Thyroid gland (tissue), 4 donors: Measurements from ENCODE around the gene ZNF177. TPM values are rescaled to one million over a fixed set of nuclear protein-coding genes. Genes with fewer than 3 reads are reported as not detected.
A peak's percentile ranks its signal among the peaks of the same experiment; 100 is the strongest.
"Not testable (repeated sequence)": the region's sequence is repeated elsewhere in the genome, so short reads cannot be mapped to it uniquely, and the experiment has no call there.

Source experiments
- DNase-seq, 2 donors: peaks; one replicate each; pipeline ENCODE4 v3.0.0-alpha.2; 2019
- H3K27ac ChIP-seq, 3 donors: fragments of 200-600 bp; sonication (generic); 1 replicate in 2 of 3; 2 replicates in 1 of 3; pipeline ENCODE4 v1.5.1; 2016 to 2019; ENCODE audit warnings: mild to moderate bottlenecking in 1 of 3, moderate library complexity in 1 of 3
- H3K27me3 ChIP-seq: fragments of 200-600 bp; sonication (generic); one replicate; pipeline ENCODE4 v1.5.1; 2019
- H3K36me3 ChIP-seq, 2 donors: fragments of 200-600 bp; sonication (generic); one replicate each; pipeline ENCODE4 v1.5.1; 2016 to 2019
- H3K4me1 ChIP-seq, 2 donors: fragments of 200-600 bp; sonication (generic); one replicate each; pipeline ENCODE4 v1.5.1; 2017 to 2019
- H3K4me3 ChIP-seq, 3 donors: fragments of 200-600 bp; sonication (generic); replicated peaks in 1 of 3; 1 replicate in 2 of 3; 2 replicates in 1 of 3; pipeline ENCODE4 v1.5.1; 2016; ENCODE audit warnings: mild to moderate bottlenecking in 1 of 3
- H3K9me3 ChIP-seq: fragments of 200-600 bp; sonication (generic); one replicate; pipeline ENCODE4 v1.5.1; 2017
- POLR2A ChIP-seq, 2 donors: fragments of 450-650 bp; IDR thresholded peaks; one replicate each; pipeline ENCODE4 v1.6.1; 2017; ENCODE audit warnings: antibody characterized with exemption in 2 of 2, mild to moderate bottlenecking in 2 of 2, moderate library complexity in 1 of 2
- WGBS, 2 donors: methylation state at CpG; one replicate each; pipeline ENCODE4 v1.1.5; 2017; 5-methylcytosine and 5-hydroxymethylcytosine counted together
- intact Hi-C: fragments of 100-400 bp; cut with DNase I; formaldehyde crosslinking; loops from one replicate; pipeline ENCODE4 v1.15.1; 2023
- total RNA-seq, 4 donors: library from RNA; depleted of rRNA; stranded (reverse); fragments of >200 nt; gene quantifications; one replicate each; pipeline ENCODE4 v1.2.3, GENCODE V29; 2016
- TF ChIP-seq, protein P1 (sequence below), 6 experiments: fragments of 200-600 bp in 3 of 6; fragments of 450-650 bp in 3 of 6; sonication (generic) in 3 of 6; IDR thresholded peaks; one replicate each; pipeline ENCODE4 v1.5.1; 2016 to 2019; ENCODE audit warnings: antibody characterized with exemption in 6 of 6, mild to moderate bottlenecking in 2 of 6, inconsistent platforms in 1 of 6, moderate library complexity in 1 of 6

The ZNF177 gene
- total RNA-seq, result 1 to 10 TPM in 3 of 4 donors, under 1 TPM in 1; 0.68 to 5.2 (median 4.4) TPM

DNA sequence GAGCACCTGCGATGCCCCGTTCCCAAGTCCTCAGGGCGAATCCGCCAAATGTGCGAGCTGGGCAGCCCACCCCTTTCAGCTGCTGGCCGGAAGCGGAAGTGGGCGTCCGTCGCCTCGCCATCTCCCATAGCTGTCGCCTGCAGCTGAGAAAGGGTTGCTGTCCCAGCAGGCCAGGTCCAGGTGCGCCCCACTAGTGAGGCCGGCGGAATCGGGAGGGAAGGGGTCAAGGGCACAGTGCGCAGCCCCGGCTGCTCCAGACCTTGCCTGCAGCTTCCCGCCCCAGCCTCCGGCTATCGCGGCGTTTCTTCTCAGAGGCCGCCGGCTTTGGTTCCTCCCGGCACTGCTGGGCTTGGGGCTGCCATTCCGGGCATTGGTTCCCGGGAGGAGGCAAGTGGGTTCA lies at the start of gene ZNF177:
Gene ZNF177 (plus strand): TSS at position 109 of the 400 bp plus-strand sequence. CDS start 15,299 bp downstream, outside the sequence.
- Histone ChIP-seq H3K9me3 (peaks cover 4% of the 10 kb centered on the region), H3K36me3 (peaks cover 0 to 2% of the 10 kb centered on the region in 2 donors)

DNA sequence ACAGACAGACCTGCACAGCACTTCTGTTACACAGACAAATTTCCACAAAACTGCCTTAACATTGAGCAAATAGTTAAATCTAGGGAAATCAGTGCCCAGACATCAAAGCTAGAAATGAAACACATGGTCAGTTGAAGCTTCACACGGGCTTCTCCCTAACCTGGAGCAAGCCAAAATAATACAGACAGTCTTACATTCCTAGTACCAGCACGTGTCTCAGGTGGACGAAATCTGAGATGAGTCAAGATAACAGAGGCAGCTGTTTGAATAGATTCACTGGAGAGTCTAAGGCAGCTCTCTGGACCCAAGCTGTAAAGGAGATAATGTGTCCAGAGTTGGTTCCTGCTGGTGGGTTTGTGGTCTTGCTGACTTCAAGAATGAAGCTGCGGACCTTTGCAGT lies 49.1 kb upstream of the ZNF177 start:
- TF ChIP-seq POLR2A (IDR thresholded peaks at IDR 0.05), result no peak
- TF ChIP-seq, protein P1, sequence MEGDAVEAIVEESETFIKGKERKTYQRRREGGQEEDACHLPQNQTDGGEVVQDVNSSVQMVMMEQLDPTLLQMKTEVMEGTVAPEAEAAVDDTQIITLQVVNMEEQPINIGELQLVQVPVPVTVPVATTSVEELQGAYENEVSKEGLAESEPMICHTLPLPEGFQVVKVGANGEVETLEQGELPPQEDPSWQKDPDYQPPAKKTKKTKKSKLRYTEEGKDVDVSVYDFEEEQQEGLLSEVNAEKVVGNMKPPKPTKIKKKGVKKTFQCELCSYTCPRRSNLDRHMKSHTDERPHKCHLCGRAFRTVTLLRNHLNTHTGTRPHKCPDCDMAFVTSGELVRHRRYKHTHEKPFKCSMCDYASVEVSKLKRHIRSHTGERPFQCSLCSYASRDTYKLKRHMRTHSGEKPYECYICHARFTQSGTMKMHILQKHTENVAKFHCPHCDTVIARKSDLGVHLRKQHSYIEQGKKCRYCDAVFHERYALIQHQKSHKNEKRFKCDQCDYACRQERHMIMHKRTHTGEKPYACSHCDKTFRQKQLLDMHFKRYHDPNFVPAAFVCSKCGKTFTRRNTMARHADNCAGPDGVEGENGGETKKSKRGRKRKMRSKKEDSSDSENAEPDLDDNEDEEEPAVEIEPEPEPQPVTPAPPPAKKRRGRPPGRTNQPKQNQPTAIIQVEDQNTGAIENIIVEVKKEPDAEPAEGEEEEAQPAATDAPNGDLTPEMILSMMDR (IDR thresholded peaks at IDR 0.05), result no peak
- H3K27me3 ChIP-seq, result no peaks in the 10 kb centered on the region
- H3K27ac ChIP-seq, result no peak overlapping the region
- WGBS, 2 donors, result 65 to 83% methylated on average over 4 of the region's 4 CpGs
- no peak overlapping the region for H3K4me3 ChIP-seq
- no peaks in the 10 kb centered on the region for H3K9me3 ChIP-seq
- DNase-seq, result no peak
- peaks cover 2 to 4% of the 10 kb centered on the region in 2 donors for H3K4me1 ChIP-seq
- intact Hi-C loops, result no loop called here
- H3K36me3 ChIP-seq, result no peaks in the 10 kb centered on the region

More for the DNA sequence above, at the start of gene ZNF177:
- no peak for TF ChIP-seq POLR2A (IDR thresholded peaks at IDR 0.05)
- TF ChIP-seq, protein P1 (IDR thresholded peaks at IDR 0.05), result no peak
- Histone ChIP-seq H3K4me1 (no peaks in the 10 kb centered on the region), H3K27me3 (no peaks in the 10 kb centered on the region), H3K4me3 (no peak within 1 kb of the TSS), H3K27ac (no peak within 1 kb of the TSS)
- intact Hi-C loops, result no loop called here
- WGBS, 2 donors, result 1 to 9% methylated on average over 10 to 19 of the region's 28 CpGs
- no peak for DNase-seq

DNA sequence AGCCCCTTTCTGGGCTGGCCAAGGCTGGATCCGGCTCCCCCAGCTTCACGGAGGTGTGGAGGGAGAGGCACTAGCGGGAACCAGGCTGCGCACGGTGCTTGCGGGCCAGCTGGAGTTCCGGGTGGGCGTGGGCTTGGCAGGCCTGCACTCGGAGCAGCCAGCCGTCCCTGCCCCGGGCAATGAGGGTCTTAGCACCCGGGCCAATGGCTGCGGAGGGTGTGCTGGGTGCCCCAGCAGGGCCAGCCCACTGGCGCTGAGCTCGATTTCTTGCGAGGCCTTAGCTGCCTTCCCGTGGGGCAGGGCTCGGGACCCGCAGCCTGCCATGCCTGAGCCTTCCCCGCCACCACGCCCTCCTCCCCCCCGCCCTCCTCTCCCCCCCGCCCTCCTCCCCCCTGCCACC lies 41.5 kb upstream of the ZNF177 start:
- no peaks in the 10 kb centered on the region for H3K27me3 ChIP-seq
- no peak overlapping the region for H3K4me3 ChIP-seq
- no peak overlapping the region for H3K27ac ChIP-seq
- no peaks in the 10 kb centered on the region for H3K9me3 ChIP-seq
- no peak for DNase-seq
- no peak for TF ChIP-seq POLR2A (IDR thresholded peaks at IDR 0.05)
- TF ChIP-seq, protein P1 (IDR thresholded peaks at IDR 0.05), result no peak
- no peaks in the 10 kb centered on the region for H3K36me3 ChIP-seq
- peaks cover 0 to 12% of the 10 kb centered on the region in 2 donors for H3K4me1 ChIP-seq
- intact Hi-C loops, result loop anchor here (10.0 kb wide), 1 partner anchor 473 kb away; no protein-coding TSS in a partner anchor
- WGBS, 2 donors, result 93 to 94% methylated on average over 23 of the region's 23 CpGs

DNA sequence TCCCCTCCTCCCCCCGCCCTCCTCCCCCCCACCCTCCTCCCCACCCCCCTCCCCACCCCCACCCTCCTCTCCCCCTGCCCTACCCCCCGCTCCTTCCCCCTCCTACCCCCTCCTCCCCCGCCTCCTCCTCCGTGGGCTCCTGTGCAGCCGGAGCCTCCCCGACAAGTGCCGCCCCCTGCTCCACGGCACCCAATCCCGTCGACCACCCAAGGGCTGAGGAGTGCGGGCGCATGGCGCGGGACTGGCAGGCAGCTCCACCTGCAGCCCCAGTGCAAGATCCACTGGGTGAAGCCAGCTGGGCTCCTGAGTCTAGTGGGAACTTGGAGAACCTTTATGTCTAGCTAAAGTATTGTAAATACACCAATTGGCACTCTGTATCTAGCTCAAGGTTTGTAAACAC lies 41.1 kb upstream of the ZNF177 start:
- not testable (repeated sequence) for H3K9me3 ChIP-seq, H3K4me3 ChIP-seq, DNase-seq, H3K27me3 ChIP-seq, H3K36me3 ChIP-seq, H3K27ac ChIP-seq
- H3K4me1 ChIP-seq, result peaks cover 0 to 12% of the 10 kb centered on the region in 2 donors
- WGBS, 2 donors, result 50 to 91% methylated on average over 1 to 6 of the region's 14 CpGs
- intact Hi-C loops, result loop anchor here (10.0 kb wide), 1 partner anchor 473 kb away; no protein-coding TSS in a partner anchor

DNA sequence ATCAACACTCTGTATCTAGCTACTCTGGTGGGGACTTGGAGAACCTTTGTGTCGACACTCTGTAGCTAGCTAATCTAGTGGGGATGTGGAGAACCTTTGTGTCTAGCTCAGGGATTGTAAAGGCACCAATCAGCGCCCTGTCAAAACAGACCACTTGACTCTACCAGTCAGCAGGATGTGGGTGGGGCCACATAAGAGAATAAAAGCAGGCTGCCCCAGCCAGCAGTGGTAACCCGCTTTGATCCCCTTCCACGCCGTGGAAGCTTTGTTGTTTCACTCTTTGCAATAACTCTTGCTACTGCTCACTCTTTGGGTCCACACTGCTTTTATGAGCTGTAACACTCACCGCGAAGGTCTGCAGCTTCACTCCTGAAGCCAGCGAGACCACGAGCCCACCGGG lies 40.6 kb upstream of the ZNF177 start:
- not testable (repeated sequence) for H3K36me3 ChIP-seq, H3K9me3 ChIP-seq, DNase-seq, H3K27ac ChIP-seq, H3K4me3 ChIP-seq, H3K27me3 ChIP-seq
- WGBS, 2 donors, result 93 to 98% methylated on average over 10 of the region's 10 CpGs
- intact Hi-C loops, result loop anchor here (10.0 kb wide), 1 partner anchor 473 kb away; no protein-coding TSS in a partner anchor
- H3K4me1 ChIP-seq, result peaks cover 0 to 12% of the 10 kb centered on the region in 2 donors

DNA sequence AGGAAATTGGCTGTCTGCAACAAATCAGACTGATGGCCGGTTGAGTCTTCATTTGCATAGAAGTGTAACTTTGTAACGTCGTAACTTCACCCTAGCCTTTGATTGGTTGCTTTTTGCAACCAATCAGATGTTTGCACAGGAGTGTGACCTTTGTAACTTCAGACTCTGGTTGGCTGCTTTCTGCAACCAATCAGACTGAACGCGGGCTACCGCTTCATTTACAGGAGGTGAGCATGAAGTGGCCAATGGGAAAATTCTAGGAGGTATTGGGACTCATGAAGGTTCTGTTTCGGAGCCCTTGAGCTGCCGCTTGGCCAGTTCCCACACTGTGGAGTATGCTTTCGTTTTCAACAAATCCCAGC lies 39.3 kb upstream of the ZNF177 start:
- peak; percentile 62 to 63 for DNase-seq
- Histone ChIP-seq H3K36me3 (peaks cover 0 to 1% of the 10 kb centered on the region in 2 donors), H3K4me1 (peaks cover 0 to 12% of the 10 kb centered on the region in 2 donors), H3K4me3 (peak overlapping the region; percentile 57 to 68 (median 58)), H3K9me3 (no peaks in the 10 kb centered on the region), H3K27ac (peak overlapping the region; percentile 76 to 85 (median 84)), H3K27me3 (no peaks in the 10 kb centered on the region)
- TF ChIP-seq POLR2A (IDR thresholded peaks at IDR 0.05), result no peak
- TF ChIP-seq, protein P1 (IDR thresholded peaks at IDR 0.05), result no peak
- WGBS, 2 donors, result 3 to 4% methylated on average over 9 of the region's 9 CpGs
- intact Hi-C loops, result loop anchor here (10.0 kb wide), 1 partner anchor 471 kb away; no protein-coding TSS in a partner anchor
